Peyer's patch (tissue), 4 donors: ENCODE results near the gene PITX1. TPM values are rescaled to one million over a fixed set of nuclear protein-coding genes. Genes with fewer than 3 reads are reported as not detected.

Experiments used
- DNase-seq, 3 donors: peaks; one replicate each; pipeline ENCODE4 v3.0.0-alpha.2; 2017 to 2019
- H3K27ac ChIP-seq, 4 donors: fragments of 200-600 bp; sonication (generic); one replicate each; pipeline ENCODE4 v1.5.1; 2016 to 2019
- H3K27me3 ChIP-seq, 2 donors: fragments of 200-600 bp; sonication (generic); one replicate each; pipeline ENCODE4 v1.5.1; 2019
- H3K36me3 ChIP-seq, 3 donors: fragments of 200-600 bp; sonication (generic); one replicate each; pipeline ENCODE4 v1.5.1; 2016 to 2019
- H3K4me1 ChIP-seq, 4 donors: fragments of 200-600 bp; sonication (generic); one replicate each; pipeline ENCODE4 v1.5.1; 2016 to 2019
- H3K4me3 ChIP-seq, 4 donors: fragments of 200-600 bp; sonication (generic); 1 replicate in 3 of 4; 2 replicates in 1 of 4; pipeline ENCODE4 v1.5.1; 2016 to 2019; ENCODE audit warnings: mild to moderate bottlenecking in 1 of 4
- H3K9me3 ChIP-seq, 4 donors: fragments of 200-600 bp; sonication (generic); one replicate each; pipeline ENCODE4 v1.5.1; 2016 to 2019; ENCODE audit warnings: mild to moderate bottlenecking in 1 of 4
- CTCF ChIP-seq, 6 experiments: fragments of 450-650 bp in 4 of 6; fragments of 200-600 bp in 2 of 6; sonication (generic) in 1 of 6; IDR thresholded peaks; one replicate each; pipeline ENCODE4 v1.5.1; 2017 to 2019; ENCODE audit warnings: antibody characterized with exemption in 6 of 6, mild to moderate bottlenecking in 3 of 6, moderate library complexity in 1 of 6
- POLR2A ChIP-seq, 2 donors: fragments of 450-650 bp; IDR thresholded peaks; one replicate each; pipeline ENCODE4 v1.5.1; 2017; ENCODE audit warnings: antibody characterized with exemption in 2 of 2, mild to moderate bottlenecking in 2 of 2, moderate library complexity in 2 of 2
- total RNA-seq, 4 donors: library from RNA; depleted of rRNA; stranded (reverse); fragments of >200 nt; gene quantifications; one replicate each; pipeline ENCODE4 v1.1.0, GENCODE V29; 2016

Gene PITX1
- total RNA-seq, 4 donors from 2014 or later = 0.88 to 4.2 (median 2.5) TPM

GRCh38 chr5:134979416-134979815 lies 54.6 kb downstream of the PITX1 start:
- Histone ChIP-seq H3K27me3 (no peaks in the 10 kb centered on the region), H3K27ac (no peak overlapping the region), H3K36me3 (no peaks in the 10 kb centered on the region), H3K4me1 (no peaks in the 10 kb centered on the region), H3K4me3 (no peak overlapping the region), H3K9me3 (peaks cover 0 to 28% (median 0%) of the 10 kb centered on the region in 4 donors)
- TF ChIP-seq CTCF (IDR thresholded peaks at IDR 0.05) = no peak
- TF ChIP-seq POLR2A (IDR thresholded peaks at IDR 0.05) = no peak
- no peak for DNase-seq

Other genes starting within 250 kb of the PITX1 start
- gene C5orf24, start 188.3 kb downstream of the PITX1 start, total RNA-seq = 10 to 100 TPM; 24.8 to 36.7 (median 35.6) TPM
- gene TXNDC15, start 159.9 kb downstream of the PITX1 start, total RNA-seq = 10 to 100 TPM; 34.3 to 81.7 (median 39.9) TPM
- 10 to 100 TPM; 15.5 to 39.6 (median 27.9) TPM for gene PCBD2, start 129.1 kb downstream of the PITX1 start, total RNA-seq
- 1 to 10 TPM in 3 of 4 donors, not detected in 1; 1.1 to 2.5 (median 2.4) TPM for gene CATSPER3, start 66.3 kb downstream of the PITX1 start, total RNA-seq